ENCODE results near the gene HEXIM2.

Gene HEXIM2

GRCh38 chr17:45172541-45173286 is 11.0 kb downstream of the HEXIM2 start:
- peak; percentile 16 for DNase-seq
- TF ChIP-seq CTCF (IDR thresholded peaks at IDR 0.05; ENCODE audit: low read depth, low read length, missing control alignments), result peak; percentile 34
- H3K27ac ChIP-seq, result no peak overlapping the region
- peak overlapping the region; percentile 5 for H3K4me3 ChIP-seq (ENCODE audit: low read depth, low read length)
- in situ Hi-C loops (cut with HindIII; ENCODE audit: low pct_ligation_motif_present, low sequenced_read_pairs), result no loop called here
- H3K27me3 ChIP-seq (replicated peaks), result no peaks in the 10 kb centered on the region
- no peaks in the 10 kb centered on the region for H3K36me3 ChIP-seq (replicated peaks)

GRCh38 chr17:45175759-45176115 is 14.1 kb downstream of the HEXIM2 start:
- Histone ChIP-seq H3K36me3 (replicated peaks) (no peaks in the 10 kb centered on the region), H3K27ac (no peak overlapping the region), H3K27me3 (replicated peaks) (no peaks in the 10 kb centered on the region), H3K4me3 (ENCODE audit: low read depth, low read length) (no peak overlapping the region)
- in situ Hi-C loops (cut with HindIII; ENCODE audit: low pct_ligation_motif_present, low sequenced_read_pairs), result no loop called here
- TF ChIP-seq CTCF (IDR thresholded peaks at IDR 0.05; ENCODE audit: low read depth, low read length, missing control alignments), result no peak
- no peak for DNase-seq

- no peaks in the 10 kb centered on the region for H3K27me3 ChIP-seq (replicated peaks)
- no peak overlapping the region for H3K4me3 ChIP-seq (ENCODE audit: low read depth, low read length)
- DNase-seq, result no peak
- H3K36me3 ChIP-seq (replicated peaks), result no peaks in the 10 kb centered on the region
- TF ChIP-seq CTCF (IDR thresholded peaks at IDR 0.05; ENCODE audit: low read depth, low read length, missing control alignments), result no peak
- in situ Hi-C loops (cut with HindIII; ENCODE audit: low pct_ligation_motif_present, low sequenced_read_pairs), result no loop called here
- no peak overlapping the region for H3K27ac ChIP-seq
These were observed 15.9 kb downstream of the HEXIM2 start for GRCh38 chr17:45177563-45177962.

GRCh38 chr17:45184144-45184543 is 22.5 kb downstream of the HEXIM2 start:
- no peak for DNase-seq
- in situ Hi-C loops (cut with HindIII; ENCODE audit: low pct_ligation_motif_present, low sequenced_read_pairs), result no loop called here
- Histone ChIP-seq H3K4me3 (ENCODE audit: low read depth, low read length) (no peak overlapping the region), H3K27ac (no peak overlapping the region), H3K27me3 (replicated peaks) (no peaks in the 10 kb centered on the region), H3K36me3 (replicated peaks) (no peaks in the 10 kb centered on the region)
- TF ChIP-seq CTCF (IDR thresholded peaks at IDR 0.05; ENCODE audit: low read depth, low read length, missing control alignments), result no peak

DNA sequence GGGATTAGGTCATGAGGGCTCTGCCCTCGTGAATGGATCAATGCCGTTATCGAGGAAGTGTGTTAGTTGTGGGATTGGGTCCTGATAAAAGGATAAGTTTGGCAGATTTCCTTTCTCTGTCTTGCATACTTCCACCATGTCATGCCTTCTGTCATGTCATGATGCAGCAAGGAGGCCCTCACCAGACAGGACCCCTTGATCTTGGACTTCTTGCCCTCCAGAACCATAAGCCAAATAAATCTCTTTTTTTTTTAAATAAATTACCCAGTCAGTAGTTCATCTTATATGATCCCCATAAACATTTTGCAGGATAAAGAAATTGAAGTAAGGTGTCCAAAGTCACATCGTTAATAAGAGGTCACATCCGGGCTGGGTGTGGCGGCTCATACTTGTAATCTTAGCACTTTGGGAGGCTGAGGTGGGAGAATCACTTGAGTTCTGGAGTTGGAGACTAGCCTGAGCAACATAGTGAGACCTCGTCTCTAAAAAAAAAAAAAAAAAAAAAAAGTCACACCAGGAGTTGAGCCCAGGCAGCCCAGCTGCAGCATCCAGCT is 25.2 kb downstream of the HEXIM2 start:
- DNase-seq, result no peak
- in situ Hi-C loops (cut with HindIII; ENCODE audit: low pct_ligation_motif_present, low sequenced_read_pairs), result no loop called here
- no peaks in the 10 kb centered on the region for H3K27me3 ChIP-seq (replicated peaks)
- no peak overlapping the region for H3K27ac ChIP-seq
- no peak for TF ChIP-seq CTCF (IDR thresholded peaks at IDR 0.05; ENCODE audit: low read depth, low read length, missing control alignments)
- no peaks in the 10 kb centered on the region for H3K36me3 ChIP-seq (replicated peaks)
- no peak overlapping the region for H3K4me3 ChIP-seq (ENCODE audit: low read depth, low read length)

DNA sequence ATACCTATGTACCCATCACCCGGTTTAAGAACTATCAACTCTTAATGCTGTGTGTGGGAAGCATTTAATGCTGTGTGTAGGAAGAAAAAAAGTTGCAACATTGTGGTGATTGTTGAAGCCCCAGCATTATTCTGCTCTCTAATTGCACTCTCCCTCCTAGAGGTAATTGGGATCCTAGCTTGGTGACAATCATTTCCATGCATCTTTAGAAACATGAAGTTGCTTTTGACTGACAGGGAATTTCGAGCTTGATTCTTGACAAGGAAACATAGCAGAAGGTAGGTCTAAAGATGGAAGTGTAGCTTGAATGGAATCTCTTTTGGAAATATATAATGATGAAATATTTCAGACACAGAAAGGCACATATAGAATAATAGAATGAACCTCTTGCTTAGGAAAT is 27.3 kb downstream of the HEXIM2 start:
- Histone ChIP-seq H3K27ac (no peak overlapping the region), H3K36me3 (replicated peaks) (no peaks in the 10 kb centered on the region), H3K4me3 (ENCODE audit: low read depth, low read length) (no peak overlapping the region), H3K27me3 (replicated peaks) (no peaks in the 10 kb centered on the region)
- in situ Hi-C loops (cut with HindIII; ENCODE audit: low pct_ligation_motif_present, low sequenced_read_pairs), result no loop called here
- no peak for DNase-seq
- no peak for TF ChIP-seq CTCF (IDR thresholded peaks at IDR 0.05; ENCODE audit: low read depth, low read length, missing control alignments)

Data from brain microvascular endothelial cell (primary cell).